ENCODE data around the gene IGF1R.

DNA sequence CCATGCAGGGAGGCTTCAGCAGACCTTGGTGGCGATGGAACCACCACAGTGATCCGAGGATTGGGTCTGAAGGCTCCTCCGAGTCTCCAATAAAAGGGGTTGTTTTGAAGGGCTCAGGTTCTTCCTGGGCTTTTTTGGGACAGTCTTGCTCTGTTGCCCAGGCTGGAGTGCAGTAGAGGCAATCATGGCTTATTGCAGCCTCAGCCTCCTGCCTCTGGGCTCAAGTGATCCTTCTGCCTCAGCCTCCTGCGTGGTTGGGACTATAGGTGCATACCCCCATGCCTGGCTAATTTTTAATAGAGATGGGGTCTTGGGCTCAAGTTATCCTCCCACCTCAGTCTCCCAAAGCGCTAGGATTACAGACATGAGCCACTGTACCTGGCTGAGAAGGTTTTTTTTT is 84.8 kb downstream of the IGF1R start:
- TF ChIP-seq, protein P1, sequence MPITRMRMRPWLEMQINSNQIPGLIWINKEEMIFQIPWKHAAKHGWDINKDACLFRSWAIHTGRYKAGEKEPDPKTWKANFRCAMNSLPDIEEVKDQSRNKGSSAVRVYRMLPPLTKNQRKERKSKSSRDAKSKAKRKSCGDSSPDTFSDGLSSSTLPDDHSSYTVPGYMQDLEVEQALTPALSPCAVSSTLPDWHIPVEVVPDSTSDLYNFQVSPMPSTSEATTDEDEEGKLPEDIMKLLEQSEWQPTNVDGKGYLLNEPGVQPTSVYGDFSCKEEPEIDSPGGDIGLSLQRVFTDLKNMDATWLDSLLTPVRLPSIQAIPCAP (CRISPR knock-in tag; IDR thresholded peaks at IDR 0.05; ENCODE audit: low read depth): no peak
- TF ChIP-seq, protein P2, sequence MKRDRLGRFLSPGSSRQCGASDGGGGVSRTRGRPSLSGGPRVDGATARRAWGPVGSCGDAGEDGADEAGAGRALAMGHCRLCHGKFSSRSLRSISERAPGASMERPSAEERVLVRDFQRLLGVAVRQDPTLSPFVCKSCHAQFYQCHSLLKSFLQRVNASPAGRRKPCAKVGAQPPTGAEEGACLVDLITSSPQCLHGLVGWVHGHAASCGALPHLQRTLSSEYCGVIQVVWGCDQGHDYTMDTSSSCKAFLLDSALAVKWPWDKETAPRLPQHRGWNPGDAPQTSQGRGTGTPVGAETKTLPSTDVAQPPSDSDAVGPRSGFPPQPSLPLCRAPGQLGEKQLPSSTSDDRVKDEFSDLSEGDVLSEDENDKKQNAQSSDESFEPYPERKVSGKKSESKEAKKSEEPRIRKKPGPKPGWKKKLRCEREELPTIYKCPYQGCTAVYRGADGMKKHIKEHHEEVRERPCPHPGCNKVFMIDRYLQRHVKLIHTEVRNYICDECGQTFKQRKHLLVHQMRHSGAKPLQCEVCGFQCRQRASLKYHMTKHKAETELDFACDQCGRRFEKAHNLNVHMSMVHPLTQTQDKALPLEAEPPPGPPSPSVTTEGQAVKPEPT (CRISPR knock-in tag; IDR thresholded peaks at IDR 0.05; ENCODE audit: low read depth): no peak
- TF ChIP-seq ZNF121 (CRISPR knock-in tag; IDR thresholded peaks at IDR 0.05) (no peak), ZNF274 (CRISPR knock-in tag; IDR thresholded peaks at IDR 0.05) (no peak), KAT7 (CRISPR knock-in tag; IDR thresholded peaks at IDR 0.05; ENCODE audit: borderline replicate concordance) (no peak), JUN (CRISPR knock-in tag; IDR thresholded peaks at IDR 0.05) (no peak), GATAD2A (CRISPR knock-in tag; IDR thresholded peaks at IDR 0.05) (no peak), ZFP36 (IDR thresholded peaks at IDR 0.05; ENCODE audit: borderline replicate concordance, low read depth, low read length, partially characterized antibody) (no peak), RXRA (CRISPR knock-in tag; IDR thresholded peaks at IDR 0.05) (no peak)
- TF ChIP-seq, protein P3, sequence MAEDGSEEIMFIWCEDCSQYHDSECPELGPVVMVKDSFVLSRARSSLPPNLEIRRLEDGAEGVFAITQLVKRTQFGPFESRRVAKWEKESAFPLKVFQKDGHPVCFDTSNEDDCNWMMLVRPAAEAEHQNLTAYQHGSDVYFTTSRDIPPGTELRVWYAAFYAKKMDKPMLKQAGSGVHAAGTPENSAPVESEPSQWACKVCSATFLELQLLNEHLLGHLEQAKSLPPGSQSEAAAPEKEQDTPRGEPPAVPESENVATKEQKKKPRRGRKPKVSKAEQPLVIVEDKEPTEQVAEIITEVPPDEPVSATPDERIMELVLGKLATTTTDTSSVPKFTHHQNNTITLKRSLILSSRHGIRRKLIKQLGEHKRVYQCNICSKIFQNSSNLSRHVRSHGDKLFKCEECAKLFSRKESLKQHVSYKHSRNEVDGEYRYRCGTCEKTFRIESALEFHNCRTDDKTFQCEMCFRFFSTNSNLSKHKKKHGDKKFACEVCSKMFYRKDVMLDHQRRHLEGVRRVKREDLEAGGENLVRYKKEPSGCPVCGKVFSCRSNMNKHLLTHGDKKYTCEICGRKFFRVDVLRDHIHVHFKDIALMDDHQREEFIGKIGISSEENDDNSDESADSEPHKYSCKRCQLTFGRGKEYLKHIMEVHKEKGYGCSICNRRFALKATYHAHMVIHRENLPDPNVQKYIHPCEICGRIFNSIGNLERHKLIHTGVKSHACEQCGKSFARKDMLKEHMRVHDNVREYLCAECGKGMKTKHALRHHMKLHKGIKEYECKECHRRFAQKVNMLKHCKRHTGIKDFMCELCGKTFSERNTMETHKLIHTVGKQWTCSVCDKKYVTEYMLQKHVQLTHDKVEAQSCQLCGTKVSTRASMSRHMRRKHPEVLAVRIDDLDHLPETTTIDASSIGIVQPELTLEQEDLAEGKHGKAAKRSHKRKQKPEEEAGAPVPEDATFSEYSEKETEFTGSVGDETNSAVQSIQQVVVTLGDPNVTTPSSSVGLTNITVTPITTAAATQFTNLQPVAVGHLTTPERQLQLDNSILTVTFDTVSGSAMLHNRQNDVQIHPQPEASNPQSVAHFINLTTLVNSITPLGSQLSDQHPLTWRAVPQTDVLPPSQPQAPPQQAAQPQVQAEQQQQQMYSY (CRISPR knock-in tag; IDR thresholded peaks at IDR 0.05): no peak
- TF ChIP-seq, protein P4, sequence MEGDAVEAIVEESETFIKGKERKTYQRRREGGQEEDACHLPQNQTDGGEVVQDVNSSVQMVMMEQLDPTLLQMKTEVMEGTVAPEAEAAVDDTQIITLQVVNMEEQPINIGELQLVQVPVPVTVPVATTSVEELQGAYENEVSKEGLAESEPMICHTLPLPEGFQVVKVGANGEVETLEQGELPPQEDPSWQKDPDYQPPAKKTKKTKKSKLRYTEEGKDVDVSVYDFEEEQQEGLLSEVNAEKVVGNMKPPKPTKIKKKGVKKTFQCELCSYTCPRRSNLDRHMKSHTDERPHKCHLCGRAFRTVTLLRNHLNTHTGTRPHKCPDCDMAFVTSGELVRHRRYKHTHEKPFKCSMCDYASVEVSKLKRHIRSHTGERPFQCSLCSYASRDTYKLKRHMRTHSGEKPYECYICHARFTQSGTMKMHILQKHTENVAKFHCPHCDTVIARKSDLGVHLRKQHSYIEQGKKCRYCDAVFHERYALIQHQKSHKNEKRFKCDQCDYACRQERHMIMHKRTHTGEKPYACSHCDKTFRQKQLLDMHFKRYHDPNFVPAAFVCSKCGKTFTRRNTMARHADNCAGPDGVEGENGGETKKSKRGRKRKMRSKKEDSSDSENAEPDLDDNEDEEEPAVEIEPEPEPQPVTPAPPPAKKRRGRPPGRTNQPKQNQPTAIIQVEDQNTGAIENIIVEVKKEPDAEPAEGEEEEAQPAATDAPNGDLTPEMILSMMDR (CRISPR knock-in tag; IDR thresholded peaks at IDR 0.05): no peak
- TF ChIP-seq, protein P5, sequence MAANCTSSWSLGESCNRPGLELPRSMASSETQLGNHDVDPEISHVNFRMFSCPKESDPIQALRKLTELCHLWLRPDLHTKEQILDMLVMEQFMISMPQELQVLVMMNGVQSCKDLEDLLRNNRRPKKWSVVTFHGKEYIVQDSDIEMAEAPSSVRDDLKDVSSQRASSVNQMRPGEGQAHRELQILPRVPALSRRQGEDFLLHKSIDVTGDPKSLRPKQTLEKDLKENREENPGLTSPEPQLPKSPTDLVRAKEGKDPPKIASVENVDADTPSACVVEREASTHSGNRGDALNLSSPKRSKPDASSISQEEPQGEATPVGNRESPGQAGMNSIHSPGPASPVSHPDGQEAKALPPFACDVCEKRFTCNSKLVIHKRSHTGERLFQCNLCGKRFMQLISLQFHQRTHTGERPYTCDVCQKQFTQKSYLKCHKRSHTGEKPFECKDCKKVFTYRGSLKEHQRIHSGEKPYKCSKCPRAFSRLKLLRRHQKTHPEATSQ (CRISPR knock-in tag; IDR thresholded peaks at IDR 0.05; ENCODE audit: borderline replicate concordance): no peak
